ENCODE data around the gene OTOF. TPM values are rescaled to one million over a fixed set of nuclear protein-coding genes. Genes with fewer than 3 reads are reported as not detected.

Gene OTOF
- total and polyA plus RNA-seq, 9 of the 15 experiments (the other 6 are each of a cell fraction or from before 2014, with no cell fraction given), result 0.03 to 0.11 (median 0.06) TPM; not detected in 5

- no peak overlapping the region for H3K27ac ChIP-seq (ENCODE audit: extremely low read depth, low read depth, low read length)
- POLR2A ChIA-PET, result no interaction called here
- DNase-seq (ENCODE audit: extremely low read depth in 1 of 4, low spot score in 3 of 4), result no peak
- no peak overlapping the region for H3K4me2 ChIP-seq (ENCODE audit: insufficient read depth, low read length)
- H3K79me2 ChIP-seq (ENCODE audit: control insufficient read depth, insufficient read depth, low read length), result no peaks in the 10 kb centered on the region
- CTCF ChIA-PET (ENCODE audit: low intra/inter-chr PET ratio), result no interaction called here
- WGBS (ENCODE audit: insufficient coverage, low coverage, missing lambda C conversion rate), result 12% methylated on average over 9 of the region's 9 CpGs
- H3K9ac ChIP-seq (ENCODE audit: insufficient read depth in 1 of 2, low read depth in 2 of 2, low read length in 2 of 2), result no peak overlapping the region
- peaks cover 5% of the 10 kb centered on the region; the same call in 1 of the 2 replicates for H3K9me3 ChIP-seq (replicated peaks; ENCODE audit: control insufficient read depth, insufficient read depth, low read depth, low read length)
- H3K36me3 ChIP-seq (ENCODE audit: control insufficient read depth, insufficient read depth, low read length), result no peaks in the 10 kb centered on the region
- no peaks in the 10 kb centered on the region for H4K20me1 ChIP-seq (replicated peaks; ENCODE audit: control insufficient read depth, insufficient read depth, low read length)
- TF ChIP-seq ZNF121 (CRISPR knock-in tag; conservative IDR thresholded peaks at IDR 0.05) (no peak), HCFC1 (IDR thresholded peaks at IDR 0.05; ENCODE audit: low read depth, low read length) (no peak), GATAD2A (IDR thresholded peaks at IDR 0.05) (no peak), BCLAF1 (IDR thresholded peaks at IDR 0.05; ENCODE audit: borderline replicate concordance in 1 of 2, control insufficient read depth in 1 of 2, low read depth in 2 of 2, low read length in 1 of 2) (no peak), ZNF324 (CRISPR knock-in tag; IDR thresholded peaks at IDR 0.05) (no peak), MECOM (CRISPR knock-in tag; IDR thresholded peaks at IDR 0.05) (no peak), ATF7 (IDR thresholded peaks at IDR 0.05) (no peak), ATF3 (IDR thresholded peaks at IDR 0.05) (no peak), ATF3 (CRISPR knock-in tag; conservative IDR thresholded peaks at IDR 0.05) (no peak), CXXC5 (CRISPR knock-in tag; IDR thresholded peaks at IDR 0.05) (no peak), PCBP1 (IDR thresholded peaks at IDR 0.05; ENCODE audit: low read depth, low read length, poor library complexity, severe bottlenecking) (no peak), E4F1 (CRISPR knock-in tag; IDR thresholded peaks at IDR 0.05; ENCODE audit: borderline replicate concordance) (no peak), KLF1 (tag; IDR thresholded peaks at IDR 0.05) (no peak)
- H2AFZ ChIP-seq (ENCODE audit: low read depth, low read length), result no peak overlapping the region
- peaks cover 0 to 5% of the 10 kb centered on the region in 2 experiments; a peak in 1 of 5 replicates for H3K27me3 ChIP-seq (ENCODE audit: control insufficient read depth in 2 of 2, insufficient read depth in 2 of 2, low read length in 2 of 2)
- no peak for ATAC-seq
- H3K9me1 ChIP-seq (ENCODE audit: control insufficient read depth, insufficient read depth, low read length), result no peaks in the 10 kb centered on the region
- no peak overlapping the region for H3K4me3 ChIP-seq
- peaks cover 5 to 22% of the 10 kb centered on the region in 2 experiments; a peak in 4 of 5 replicates for H3K4me1 ChIP-seq (replicated peaks in 1 of 2; ENCODE audit: control insufficient read depth in 2 of 2, insufficient read depth in 2 of 2, low read length in 2 of 2)
- BruUV-seq (replicated peaks), result no TSS peak
- FAIRE-seq, result no peak
- in situ Hi-C loops (cut with MboI) (no loop called here), intact Hi-C loops (cut with micrococcal nuclease) (no loop called here)
Measured at GRCh38 chr2:26470601-26471260, 7.2 kb downstream of the OTOF start.
